ENCODE measurements around the gene EXOSC5.
A peak's percentile ranks its signal among the peaks of the same experiment; 100 is the strongest.

EXOSC5 gene

DNA sequence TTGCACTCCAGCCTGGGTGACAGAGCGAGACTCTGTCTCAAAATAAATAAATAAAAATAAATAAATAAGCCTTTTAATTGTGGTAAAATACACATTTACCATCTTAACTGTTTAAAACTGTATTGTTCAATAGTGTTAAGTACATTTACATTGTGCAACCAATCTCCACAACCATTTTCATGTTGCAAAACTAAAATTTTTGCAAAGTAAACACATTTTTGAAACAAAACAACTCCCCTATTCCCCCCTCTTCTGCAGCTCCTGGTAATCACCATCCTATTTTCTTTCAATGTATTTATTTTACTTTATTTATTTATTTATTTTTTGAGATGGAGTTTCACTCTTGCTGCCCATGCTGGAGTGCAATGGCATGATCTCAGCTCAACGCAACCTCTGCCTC is 27.4 kb downstream of the EXOSC5 start:
- no peak for DNase-seq (ENCODE audit: low read depth in 2 of 2)

DNA sequence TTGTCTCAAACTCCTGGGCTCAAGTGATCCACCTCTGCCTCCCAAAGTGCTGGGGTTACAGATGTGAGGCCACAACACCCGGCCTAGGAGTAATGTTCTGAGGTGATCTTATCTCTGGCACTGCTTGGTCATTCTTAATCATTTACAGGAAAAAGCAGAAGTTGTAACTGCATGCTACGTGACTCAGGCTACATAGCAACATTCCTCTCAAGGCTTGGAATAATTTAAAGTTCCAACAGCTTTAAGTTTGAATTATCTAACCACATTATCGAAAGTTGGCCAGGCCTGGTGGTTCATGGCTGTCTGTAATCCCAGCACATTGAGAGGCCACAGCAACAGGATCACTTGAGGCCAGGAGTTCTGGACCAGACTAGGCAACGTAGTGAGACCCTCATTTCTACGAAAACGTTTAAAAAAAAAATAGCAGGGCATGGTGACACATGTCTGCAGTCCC is 29.3 kb downstream of the EXOSC5 start:
- DNase-seq (ENCODE audit: low read depth in 2 of 2): no peak

DNA sequence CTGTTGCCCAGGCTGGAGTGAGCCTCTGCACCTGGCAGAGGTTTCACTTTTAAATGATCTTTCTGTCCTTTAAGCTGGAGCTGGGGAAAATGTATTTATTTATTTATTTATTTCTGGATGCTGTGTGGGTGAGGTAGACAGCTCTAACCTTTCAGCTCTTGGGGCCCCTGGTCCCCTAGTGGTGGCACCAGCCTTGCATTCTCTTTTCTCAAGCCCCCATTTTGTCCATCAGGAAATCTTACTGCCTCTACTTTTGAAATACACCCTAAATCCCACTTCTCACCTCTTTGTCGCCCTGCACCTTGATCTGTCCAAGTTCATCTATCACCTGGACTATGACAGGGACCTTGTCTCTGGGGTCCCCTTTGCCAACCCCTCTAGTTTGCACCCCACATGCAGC is 31.1 kb downstream of the EXOSC5 start:
- DNase-seq (ENCODE audit: low read depth in 2 of 2): no peak

DNA sequence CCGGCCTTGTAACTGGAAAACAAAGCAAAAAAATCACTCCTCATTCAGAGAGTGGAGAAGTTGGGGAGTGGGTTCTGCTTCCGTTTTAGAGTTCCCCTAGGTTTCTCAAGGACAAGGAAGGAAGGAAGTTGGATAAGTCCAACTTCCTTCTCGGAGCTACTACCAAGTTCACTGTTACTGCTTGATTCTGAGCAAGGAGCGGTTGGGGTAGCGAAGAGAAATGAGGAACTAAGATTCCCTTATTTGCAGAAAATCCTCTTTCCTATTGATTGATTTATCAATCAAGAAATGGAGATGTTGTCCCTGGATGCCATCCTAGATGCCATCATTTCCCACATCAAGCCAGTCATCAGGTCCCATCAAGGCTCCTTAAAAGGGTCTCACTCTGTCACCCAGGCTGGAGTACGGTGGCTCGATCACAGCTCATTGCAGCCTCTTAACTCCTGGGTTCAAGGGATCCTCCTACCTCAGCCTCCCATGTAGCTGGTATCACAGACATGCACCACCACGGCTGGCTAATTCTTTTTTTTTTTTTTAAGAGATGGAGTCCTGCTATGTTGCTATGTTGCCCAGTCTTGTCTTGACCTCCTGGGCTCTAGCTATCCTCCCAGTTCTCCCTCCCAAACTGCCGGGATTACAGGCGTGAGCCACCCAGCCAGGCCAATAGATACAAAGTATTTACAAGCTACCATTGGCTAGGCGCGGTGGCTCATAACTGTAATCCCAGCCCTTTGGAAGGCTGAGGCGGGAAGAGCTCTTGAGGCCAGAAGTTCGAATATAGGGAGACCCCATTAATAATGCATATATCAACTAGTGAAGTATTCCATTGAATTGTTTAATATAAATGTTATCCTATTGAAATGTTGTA is 32.4 kb downstream of the EXOSC5 start:
- DNase-seq (ENCODE audit: low read depth in 2 of 2): no peak

DNA sequence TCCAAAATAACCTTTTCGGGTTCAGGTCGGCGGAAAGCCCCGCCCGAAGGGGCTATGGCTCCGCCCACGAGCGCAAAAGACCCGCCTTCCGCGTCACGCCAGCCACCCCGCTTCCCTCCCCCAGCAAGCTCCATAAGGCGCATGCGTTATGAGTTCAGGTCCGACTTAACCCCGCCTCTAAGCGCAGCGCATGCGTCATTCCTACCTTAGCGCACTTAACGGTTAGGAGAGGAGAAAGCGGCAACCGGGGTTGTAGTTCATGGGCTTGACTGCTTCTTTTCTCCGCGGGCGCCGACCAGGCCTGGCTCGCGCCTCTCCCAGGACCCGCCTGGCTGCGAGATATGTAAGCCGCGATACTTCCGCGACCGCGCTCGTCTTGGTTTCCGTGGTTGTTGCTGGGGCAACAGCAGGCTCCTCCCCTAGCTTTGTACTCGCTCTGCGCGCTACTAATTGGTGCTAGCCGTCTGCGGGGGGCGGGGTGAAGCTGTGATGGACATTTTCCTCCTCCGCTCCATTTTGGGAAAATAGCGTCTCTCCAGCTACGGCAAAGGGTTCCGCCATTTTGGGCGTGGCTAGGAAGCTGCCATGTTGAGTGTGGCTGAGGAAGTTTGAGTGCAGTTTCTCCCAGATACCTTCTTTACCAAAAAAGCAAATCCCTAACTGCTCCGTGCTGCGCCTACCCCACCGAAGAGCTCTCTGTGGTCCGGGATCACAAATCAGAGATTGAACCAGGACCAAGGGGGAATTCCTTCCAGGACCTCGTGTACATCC is 33.2 kb downstream of the EXOSC5 start, which contains the start of gene B9D2:
Gene B9D2, minus strand, starts transcription at position 397 of the 771 bp plus-strand sequence. CDS start 630 bp downstream, outside the sequence.
- peak; percentile 96 to 99 for DNase-seq (ENCODE audit: low read depth in 2 of 2)

DNA sequence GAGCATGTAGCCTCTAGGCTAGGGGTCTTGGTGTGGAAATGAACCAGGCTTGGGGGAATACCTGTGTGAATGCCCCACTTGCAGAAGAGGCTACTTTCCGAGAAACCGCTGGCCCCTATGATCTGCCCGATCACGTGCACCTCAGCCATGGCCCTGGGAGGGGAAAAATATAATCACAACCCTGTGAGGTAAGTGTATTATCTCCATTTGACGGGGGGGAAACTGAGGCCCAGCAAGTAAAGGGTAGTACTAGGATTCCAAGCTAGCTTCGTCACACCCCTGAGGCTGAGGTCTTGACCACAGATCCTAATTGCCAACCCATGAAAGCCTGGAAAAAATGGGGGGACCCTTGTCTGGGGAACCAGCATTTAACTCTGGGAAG is 33.8 kb downstream of the EXOSC5 start:
- DNase-seq (ENCODE audit: low read depth in 2 of 2): no peak

DNA sequence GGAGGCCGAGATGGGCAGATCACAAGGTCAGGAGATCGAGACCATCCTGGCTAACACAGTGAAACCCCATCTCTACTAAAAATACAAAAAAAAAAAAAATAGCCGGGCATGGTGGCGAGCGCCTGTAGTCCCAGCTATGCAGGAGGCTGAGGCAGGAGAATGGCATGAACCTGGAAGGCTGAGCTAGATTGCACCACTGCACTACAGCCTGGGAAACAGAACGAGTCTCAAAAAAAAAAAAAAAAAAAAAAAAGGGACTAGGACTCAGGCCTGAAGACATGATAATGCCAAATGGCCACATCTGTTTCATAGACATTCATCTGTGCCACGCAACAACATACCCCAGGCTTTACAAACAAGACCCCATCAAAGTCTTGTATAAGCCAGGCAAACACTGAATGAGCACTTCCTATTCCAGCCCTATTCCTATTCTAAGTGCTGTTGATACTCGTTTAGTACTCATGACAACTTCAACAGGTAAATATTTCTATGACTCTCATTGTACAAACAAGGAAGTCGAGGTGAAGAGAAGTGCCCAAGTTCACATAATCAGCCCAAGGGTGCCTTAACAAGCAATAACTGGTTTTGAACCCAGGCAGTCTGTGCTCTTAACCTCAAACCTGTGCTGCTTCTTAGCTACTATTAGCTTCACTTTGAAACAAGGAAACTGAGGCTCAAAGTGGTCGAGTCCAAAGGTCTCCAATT is 34.9 kb downstream of the EXOSC5 start:
- no peak for DNase-seq (ENCODE audit: low read depth in 2 of 2)

DNA sequence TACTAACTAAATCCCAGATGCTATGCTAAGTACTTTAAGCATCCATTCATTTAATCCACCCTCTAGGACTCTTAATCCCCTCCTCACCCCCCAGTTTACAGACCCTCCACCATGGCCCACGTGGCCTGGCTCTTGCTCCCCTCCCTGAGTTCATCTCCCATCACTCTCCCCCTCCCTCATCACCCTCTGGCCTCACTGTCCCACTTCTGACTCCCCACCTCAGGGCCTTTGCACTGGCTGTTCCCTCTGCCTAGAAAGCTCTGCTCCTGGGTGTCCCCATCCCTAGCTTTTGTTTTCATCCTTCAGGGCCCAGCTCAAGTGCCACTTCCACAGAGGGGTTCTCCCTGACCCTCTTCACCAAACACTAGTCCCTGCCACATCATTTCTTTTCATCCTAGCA is 37.4 kb downstream of the EXOSC5 start:
- DNase-seq (ENCODE audit: low read depth in 2 of 2): no peak

DNA sequence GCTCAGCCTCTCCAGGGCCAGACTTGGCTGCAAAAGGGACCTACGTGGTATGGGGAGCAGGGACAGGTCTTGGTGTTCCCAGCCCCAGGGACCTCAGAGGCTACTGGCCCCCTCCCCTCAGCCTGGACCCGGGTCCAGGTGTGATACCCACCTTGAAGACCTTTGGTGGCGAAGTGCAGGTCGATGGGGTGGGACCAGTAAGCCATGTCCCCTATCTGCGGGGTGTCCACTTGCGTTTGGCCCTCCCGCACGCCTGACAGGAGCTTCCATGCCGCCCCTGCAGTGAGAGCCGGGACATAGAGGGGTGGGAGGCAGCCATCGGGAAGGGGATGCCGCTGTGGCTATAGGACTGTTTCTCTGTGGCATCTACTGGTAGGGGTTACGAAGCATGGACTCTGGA is 39.4 kb downstream of the EXOSC5 start:
- no peak for DNase-seq (ENCODE audit: low read depth in 2 of 2)

DNA sequence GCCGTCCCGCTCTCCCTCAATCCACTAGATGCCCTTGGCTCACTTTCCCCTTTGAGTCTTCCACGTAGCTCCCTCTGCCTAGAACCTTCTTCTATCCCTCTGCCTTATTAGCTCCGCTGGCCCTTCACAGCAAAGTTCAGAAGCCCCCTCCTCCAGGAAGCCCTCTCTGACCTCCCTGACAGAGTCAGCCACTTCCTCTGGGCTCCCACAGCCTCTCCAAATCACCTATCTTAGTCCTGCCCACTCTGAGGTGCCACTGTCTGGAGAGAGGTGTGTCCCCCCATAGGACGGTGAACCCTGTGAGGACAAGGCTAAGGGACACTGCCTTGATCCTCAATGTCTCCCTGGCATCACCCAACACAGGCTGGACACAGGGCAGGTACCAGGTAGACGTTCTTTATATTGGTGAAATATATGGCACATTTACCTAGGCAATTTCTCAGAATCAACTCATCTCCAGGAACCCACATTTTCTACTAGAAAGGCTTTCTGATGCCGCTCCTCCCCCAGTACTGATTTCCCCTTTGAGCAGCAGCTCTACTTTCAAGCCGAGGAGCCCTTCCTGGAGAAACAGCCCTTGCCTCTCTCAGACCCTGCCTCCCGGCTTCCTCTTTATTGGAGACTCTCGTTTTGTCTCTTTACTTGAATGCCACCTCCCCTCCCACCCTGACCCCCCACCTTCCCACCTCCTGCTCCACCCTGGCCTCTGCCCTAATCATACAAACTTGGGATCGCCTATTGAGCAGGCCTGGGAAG is 40.0 kb downstream of the EXOSC5 start:
- no peak for DNase-seq (ENCODE audit: low read depth in 2 of 2)

DNA sequence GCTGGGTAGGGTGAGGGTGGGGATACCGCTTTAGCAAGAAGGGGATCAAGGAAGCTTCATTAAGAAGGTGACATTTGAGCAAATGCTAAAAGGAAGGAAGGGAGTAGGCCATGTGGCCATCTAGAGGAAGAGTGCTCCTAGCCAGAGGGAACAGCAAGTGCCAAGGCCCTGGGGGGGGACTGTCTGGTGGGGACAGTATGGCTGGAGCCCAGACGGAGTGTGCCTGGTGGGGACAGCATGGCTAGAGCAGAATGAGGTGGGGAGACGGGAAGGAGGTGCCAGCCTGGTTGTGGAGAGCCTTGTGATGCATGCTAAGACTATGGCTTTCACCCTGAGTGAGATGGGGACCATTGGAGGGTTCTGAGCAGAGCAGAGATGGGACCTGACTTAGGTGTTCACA is 41.4 kb downstream of the EXOSC5 start:
- no peak for DNase-seq (ENCODE audit: low read depth in 2 of 2)

DNA sequence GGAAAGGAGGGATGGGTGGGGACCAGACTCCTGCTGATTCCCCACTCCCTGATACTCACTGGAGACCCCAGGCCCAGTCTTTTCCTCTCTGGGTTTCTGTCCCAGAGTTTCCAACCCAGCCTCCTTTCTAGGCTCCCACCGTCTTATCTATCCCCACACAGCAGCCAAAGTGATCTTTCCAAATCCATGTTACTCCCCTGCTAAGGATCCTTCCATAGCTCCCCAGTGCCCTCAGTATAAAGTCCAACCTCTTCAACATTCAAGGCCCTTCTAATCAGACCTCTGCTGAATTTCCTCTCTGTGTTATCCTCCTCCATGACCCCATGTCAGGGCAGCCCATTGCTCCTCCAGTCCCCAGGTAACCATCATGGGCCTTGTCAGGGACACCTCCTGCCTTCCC is 42.1 kb downstream of the EXOSC5 start:
- no peak for DNase-seq (ENCODE audit: low read depth in 2 of 2)

DNA sequence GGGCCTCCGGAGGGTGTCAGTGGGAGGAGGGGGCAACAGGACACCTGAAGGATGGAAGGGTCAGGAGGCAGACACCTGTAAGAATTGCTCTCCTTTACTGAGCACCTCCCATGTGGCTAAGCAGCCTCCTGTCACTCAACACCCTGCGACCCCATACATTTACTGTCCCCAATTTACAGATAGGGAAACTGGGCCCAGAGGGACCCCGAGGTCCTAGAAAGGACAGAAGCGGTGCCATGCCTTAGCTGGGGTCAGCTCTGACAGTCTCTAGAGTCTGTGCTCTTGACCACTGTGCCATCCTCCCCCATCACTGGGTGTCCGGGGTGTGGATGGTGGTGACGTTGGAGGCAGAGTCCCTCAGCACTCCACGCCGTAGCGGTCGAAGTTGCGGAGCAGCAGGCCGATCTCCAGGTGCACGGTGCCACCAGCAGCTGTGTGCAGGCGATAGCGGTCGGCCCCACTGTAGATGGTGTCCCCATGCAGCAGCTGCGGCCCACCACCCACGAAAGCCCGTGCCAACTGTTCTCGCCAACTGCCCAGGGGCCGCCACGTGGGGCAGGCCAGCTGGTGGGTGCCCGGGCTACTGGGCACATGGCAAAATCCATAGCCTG is 42.7 kb downstream of the EXOSC5 start:
- no peak for DNase-seq (ENCODE audit: low read depth in 2 of 2)

DNA sequence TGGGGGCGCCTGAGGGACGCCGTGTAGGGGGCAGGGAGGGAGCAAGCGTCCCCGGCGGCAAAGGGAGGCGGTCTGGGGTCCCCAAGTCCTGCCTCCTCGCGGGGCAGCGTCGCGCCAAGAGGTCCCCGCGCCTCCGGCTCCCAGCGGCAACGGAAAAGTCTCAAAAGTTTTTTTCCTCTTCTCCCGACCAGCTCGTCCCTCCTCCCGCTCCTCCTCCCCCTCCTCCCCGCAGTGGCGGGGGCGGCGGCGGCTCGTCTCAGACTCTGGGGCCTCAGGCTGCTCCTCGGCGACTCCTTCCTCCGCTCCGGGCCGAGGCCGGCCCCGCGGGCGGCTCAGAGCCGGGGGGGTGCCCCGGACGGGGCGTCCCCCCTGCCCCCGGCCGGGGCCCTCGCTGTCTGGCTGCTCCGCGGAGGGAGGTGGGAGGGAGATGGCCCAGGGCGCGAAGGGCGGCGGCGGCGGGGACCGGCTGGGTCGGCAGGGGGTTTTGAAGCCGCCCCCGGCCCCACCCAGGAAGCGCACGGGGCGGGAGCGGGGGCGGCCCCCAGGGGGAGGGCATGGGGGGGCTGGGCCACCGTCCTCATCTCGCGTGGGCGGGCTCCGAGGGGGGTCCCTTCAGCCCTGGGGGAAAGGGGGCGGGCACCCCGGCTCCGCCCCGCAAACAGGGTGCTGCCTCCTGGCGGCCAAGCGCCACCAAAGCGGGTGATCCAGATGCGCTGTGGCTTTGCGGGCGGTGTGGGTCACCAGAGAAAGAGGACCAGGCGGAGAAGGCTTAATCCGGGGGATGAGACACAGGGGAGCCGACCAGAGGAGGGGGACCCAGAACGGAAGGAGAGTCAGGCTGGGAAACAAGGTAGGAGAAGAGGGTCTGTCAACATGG is 43.5 kb downstream of the EXOSC5 start, which contains the start of gene TGFB1:
Gene TGFB1, minus strand, starts transcription at position 457 of the 877 bp plus-strand sequence. CDS start 878 bp downstream, outside the sequence.
- DNase-seq (ENCODE audit: low read depth in 2 of 2): peak; percentile 90 to 97

DNA sequence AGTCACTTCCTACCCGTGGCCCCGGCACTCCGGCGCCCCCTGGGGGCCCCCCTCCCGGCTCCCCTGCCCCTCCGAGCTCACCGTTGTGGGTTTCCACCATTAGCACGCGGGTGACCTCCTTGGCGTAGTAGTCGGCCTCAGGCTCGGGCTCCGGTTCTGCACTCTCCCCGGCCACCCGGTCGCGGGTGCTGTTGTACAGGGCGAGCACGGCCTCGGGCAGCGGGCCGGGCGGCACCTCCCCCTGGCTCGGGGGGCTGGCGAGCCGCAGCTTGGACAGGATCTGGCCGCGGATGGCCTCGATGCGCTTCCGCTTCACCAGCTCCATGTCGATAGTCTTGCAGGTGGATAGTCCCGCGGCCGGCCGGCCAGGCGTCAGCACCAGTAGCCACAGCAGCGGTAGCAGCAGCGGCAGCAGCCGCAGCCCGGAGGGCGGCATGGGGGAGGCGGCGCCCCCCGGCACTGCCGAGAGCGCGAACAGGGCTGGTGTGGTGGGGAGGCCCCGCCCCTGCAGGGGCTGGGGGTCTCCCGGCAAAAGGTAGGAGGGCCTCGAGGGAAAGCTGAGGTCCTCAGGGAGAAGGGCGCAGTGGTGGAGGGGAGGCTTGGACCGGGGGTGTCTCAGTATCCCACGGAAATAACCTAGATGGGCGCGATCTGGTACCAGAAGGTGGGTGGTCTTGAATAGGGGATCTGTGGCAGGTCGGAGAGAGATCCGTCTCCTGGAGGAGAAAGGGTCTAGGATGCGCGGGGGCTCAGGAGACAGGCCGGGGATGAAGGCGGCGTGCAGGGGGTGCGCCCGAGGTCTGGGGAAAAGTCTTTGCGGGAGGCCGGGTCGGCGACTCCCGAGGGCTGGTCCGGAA is 44.3 kb downstream of the EXOSC5 start:
- DNase-seq (ENCODE audit: low read depth in 2 of 2): peak; percentile 58 to 76

DNA sequence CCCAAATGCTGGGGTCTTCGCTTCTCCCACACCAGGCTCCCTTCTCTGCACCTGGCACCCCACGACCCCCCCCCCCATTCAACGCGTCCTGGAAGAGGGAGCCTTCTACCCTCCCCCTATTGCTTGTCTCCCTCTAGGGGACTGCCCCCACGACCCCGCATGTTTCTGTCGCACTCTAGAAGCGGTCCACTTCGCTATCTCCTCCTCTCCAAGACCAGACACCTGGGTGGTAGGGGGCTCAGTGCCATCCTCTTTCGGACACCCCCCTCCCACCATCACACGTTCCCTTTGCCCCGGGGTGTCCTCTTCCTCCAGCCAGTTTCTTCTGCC is 44.9 kb downstream of the EXOSC5 start:
- DNase-seq (ENCODE audit: low read depth in 2 of 2): no peak

DNA sequence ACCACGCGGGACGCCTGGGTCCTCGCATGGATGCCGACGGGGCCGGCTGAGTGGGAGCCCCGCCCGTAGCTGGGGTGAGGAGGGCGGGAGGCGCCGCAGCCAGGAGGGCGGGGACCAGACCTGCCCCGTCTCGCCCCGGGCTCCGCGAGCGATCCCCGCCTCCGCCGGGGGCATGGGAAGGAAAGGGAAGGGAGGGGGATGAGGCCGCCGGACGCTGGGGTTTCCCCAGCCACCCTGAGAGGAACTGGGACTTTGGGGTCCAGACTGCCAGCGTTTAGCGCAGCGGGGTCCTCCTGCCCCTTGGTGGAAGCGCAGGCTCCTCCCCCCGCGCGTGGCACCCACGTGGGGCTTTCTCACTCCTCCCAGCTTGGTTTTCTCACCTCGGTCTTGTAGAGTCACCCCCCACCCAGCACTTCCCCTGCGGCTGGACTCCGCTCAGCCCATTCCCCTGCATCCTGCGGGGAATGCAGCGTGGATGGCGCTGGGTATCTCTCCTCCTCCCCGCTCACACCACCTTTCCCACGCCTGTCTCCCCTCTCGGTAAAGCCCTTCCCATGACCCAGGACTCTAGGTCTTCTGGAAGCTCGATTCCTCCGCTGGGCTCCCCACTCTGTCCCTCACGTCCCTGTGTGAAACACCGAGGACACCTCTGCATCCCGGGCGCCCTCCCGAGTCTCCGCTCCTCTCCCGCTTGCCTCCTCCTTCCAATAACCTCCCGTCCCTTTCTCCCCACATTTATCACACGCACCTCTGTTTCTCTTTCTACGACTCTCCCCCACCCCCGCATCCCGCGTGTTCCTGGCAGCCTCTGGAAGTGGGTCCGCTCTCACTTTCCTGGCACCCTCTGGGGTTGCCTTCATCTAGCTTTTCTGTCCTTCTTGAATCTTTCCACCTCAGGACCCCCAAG is 45.6 kb downstream of the EXOSC5 start:
- DNase-seq (ENCODE audit: low read depth in 2 of 2): peak; percentile 82 to 90

DNA sequence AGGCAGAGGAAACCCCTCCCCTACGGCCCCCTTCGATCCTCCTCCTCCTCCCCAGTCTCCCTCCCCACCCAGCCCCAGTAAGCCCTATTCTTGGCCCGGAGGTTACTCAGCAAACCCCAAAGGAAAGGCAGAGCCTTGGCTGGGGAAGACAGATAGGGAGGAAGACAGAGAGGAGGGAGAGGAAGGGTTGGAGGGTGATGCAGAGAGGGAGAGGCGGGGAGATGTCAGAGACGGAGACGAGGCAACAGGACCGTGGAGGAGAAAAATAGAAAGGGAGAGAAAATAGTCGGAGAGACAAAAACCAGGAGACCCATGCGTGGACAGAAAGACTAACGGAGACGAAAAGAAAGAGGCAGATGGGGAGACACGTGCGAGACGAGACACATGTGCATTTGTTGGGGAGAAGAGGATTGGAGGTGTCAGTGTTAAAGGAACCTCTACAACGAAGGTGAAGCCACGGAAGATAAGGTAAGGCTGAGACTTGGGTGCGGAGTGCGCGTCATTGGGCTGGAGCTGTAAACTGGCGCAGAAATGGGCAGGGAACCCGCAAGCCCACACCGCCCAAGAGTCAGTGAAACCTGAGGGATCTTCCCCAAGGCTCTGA is 46.3 kb downstream of the EXOSC5 start:
- DNase-seq (ENCODE audit: low read depth in 2 of 2): no peak
